Esophagus muscularis mucosa (tissue), 4 donors: ENCODE results near the gene ADAMTSL1. TPM values are rescaled to one million over a fixed set of nuclear protein-coding genes. Genes with fewer than 3 reads are reported as not detected.

ENCODE experiments used
- DNase-seq: peaks from one replicate; pipeline ENCODE4 v3.0.0-alpha.2; 2017; ENCODE audit errors: extremely low spot score
- H3K27ac ChIP-seq, 4 donors: fragments of 200-600 bp; sonication (generic); replicated peaks in 1 of 4; 1 replicate in 3 of 4; 2 replicates in 1 of 4; pipeline ENCODE4 v1.5.1; 2016 to 2019; ENCODE audit warnings: mild to moderate bottlenecking in 1 of 4
- H3K27me3 ChIP-seq, 4 donors: fragments of 200-600 bp; sonication (generic); one replicate each; pipeline versions ENCODE4 v1.5.1 to v1.6.0; 2016 to 2019
- H3K36me3 ChIP-seq, 4 donors: fragments of 200-600 bp; sonication (generic); one replicate each; pipeline ENCODE4 v1.5.1; 2016 to 2019
- H3K4me1 ChIP-seq, 4 donors: fragments of 200-600 bp; sonication (generic); one replicate each; pipeline ENCODE4 v1.5.1; 2016 to 2019
- H3K4me3 ChIP-seq, 4 donors: fragments of 200-600 bp; sonication (generic); 1 replicate in 2 of 4; 2 replicates in 2 of 4; pipeline ENCODE4 v1.5.1; 2016 to 2019; ENCODE audit warnings: mild to moderate bottlenecking in 4 of 4, moderate library complexity in 1 of 4
- H3K9me3 ChIP-seq, 4 donors: fragments of 200-600 bp; sonication (generic); 1 replicate in 3 of 4; 2 replicates in 1 of 4; pipeline ENCODE4 v1.5.1; 2016 to 2019
- CTCF ChIP-seq, 3 experiments: fragments of 200-600 bp in 2 of 3; fragments of 450-650 bp in 1 of 3; sonication (generic) in 2 of 3; IDR thresholded peaks; one replicate each; pipeline ENCODE4 v1.5.1; 2017 to 2019; ENCODE audit warnings: antibody characterized with exemption in 3 of 3, mild to moderate bottlenecking in 2 of 3, moderate library complexity in 1 of 3
- EP300 ChIP-seq: sonication (generic); formaldehyde crosslinking; IDR thresholded peaks from one replicate; pipeline ENCODE4 v1.6.1; 2017; ENCODE audit warnings: antibody characterized with exemption
- POLR2A ChIP-seq: fragments of 450-650 bp; IDR thresholded peaks from one replicate; pipeline ENCODE4 v1.6.1; 2017; ENCODE audit warnings: antibody characterized with exemption, moderate library complexity, mild to moderate bottlenecking, low read depth
- POLR2AphosphoS5 ChIP-seq, 2 donors: sonication (generic); formaldehyde crosslinking; IDR thresholded peaks; one replicate each; pipeline ENCODE4 v1.6.1; 2017; ENCODE audit warnings: antibody characterized with exemption in 2 of 2
- WGBS: methylation state at CpG from one replicate; pipeline ENCODE4 v1.1.5; 2018; 5-methylcytosine and 5-hydroxymethylcytosine counted together
- intact Hi-C: fragments of 100-400 bp; cut with DNase I; formaldehyde crosslinking; loops from one replicate; pipeline ENCODE4 v1.15.1; 2023
- total RNA-seq, 4 donors: library from RNA; depleted of rRNA; stranded (reverse); fragments of >200 nt; gene quantifications; one replicate each; pipeline versions ENCODE4 v1.1.0 to v1.2.1, GENCODE V29; 2016

Gene ADAMTSL1
- total RNA-seq, 4 donors from 2014 or later: 81.7 to 172 (median 145) TPM

GRCh38 chr9:18791074-18791473 is 317.1 kb downstream of the ADAMTSL1 start:
- H3K4me3 ChIP-seq: no peak overlapping the region
- peak; percentile 29 for DNase-seq
- TF ChIP-seq EP300: no peak
- no peak for TF ChIP-seq CTCF (IDR thresholded peaks at IDR 0.05)
- TF ChIP-seq POLR2A: no peak
- TF ChIP-seq POLR2AphosphoS5 (IDR thresholded peaks at IDR 0.05): no peak
- peaks cover 17 to 29% (median 28%) of the 10 kb centered on the region in 4 donors for H3K4me1 ChIP-seq
- 98% methylated on average over 5 of the region's 5 CpGs for WGBS
- intact Hi-C loops: no loop called here
- no peak overlapping the region for H3K27ac ChIP-seq
- no peaks in the 10 kb centered on the region for H3K9me3 ChIP-seq
- H3K27me3 ChIP-seq: no peaks in the 10 kb centered on the region
- peaks cover 0 to 9% (median 4%) of the 10 kb centered on the region in 4 donors for H3K36me3 ChIP-seq

- Histone ChIP-seq H3K9me3 (no peaks in the 10 kb centered on the region), H3K36me3 (peaks cover 0 to 18% (median 7%) of the 10 kb centered on the region in 4 donors), H3K4me3 (no peak overlapping the region), H3K27ac (no peak overlapping the region), H3K4me1 (peaks cover 0 to 8% (median 7%) of the 10 kb centered on the region in 4 donors), H3K27me3 (no peaks in the 10 kb centered on the region)
- intact Hi-C loops: no loop called here
- TF ChIP-seq POLR2AphosphoS5 (IDR thresholded peaks at IDR 0.05) (no peak), CTCF (IDR thresholded peaks at IDR 0.05) (no peak), EP300 (no peak), POLR2A (no peak)
- peak; percentile 79 for DNase-seq
- WGBS: 74% methylated on average over 2 of the region's 2 CpGs
Observed at GRCh38 chr9:18793122-18793521, 319.2 kb downstream of the ADAMTSL1 start.

- no peak overlapping the region for H3K4me3 ChIP-seq
- H3K27me3 ChIP-seq: no peaks in the 10 kb centered on the region
- no peak for TF ChIP-seq POLR2A
- TF ChIP-seq POLR2AphosphoS5 (IDR thresholded peaks at IDR 0.05): no peak
- TF ChIP-seq CTCF (IDR thresholded peaks at IDR 0.05): no peak
- no peak for TF ChIP-seq EP300
- no peaks in the 10 kb centered on the region for H3K4me1 ChIP-seq
- intact Hi-C loops: no loop called here
- WGBS: 84% methylated on average over 5 of the region's 5 CpGs
- no peaks in the 10 kb centered on the region for H3K9me3 ChIP-seq
- peaks cover 0 to 18% (median 7%) of the 10 kb centered on the region in 4 donors for H3K36me3 ChIP-seq
- DNase-seq: peak; percentile 24
- no peak overlapping the region for H3K27ac ChIP-seq
Observed at GRCh38 chr9:18795947-18796671, 322.2 kb downstream of the ADAMTSL1 start.

- Histone ChIP-seq H3K36me3 (peaks cover 0 to 18% (median 7%) of the 10 kb centered on the region in 4 donors), H3K4me1 (no peaks in the 10 kb centered on the region), H3K4me3 (no peak overlapping the region), H3K27me3 (no peaks in the 10 kb centered on the region), H3K27ac (no peak overlapping the region), H3K9me3 (no peaks in the 10 kb centered on the region)
- intact Hi-C loops: no loop called here
- TF ChIP-seq EP300: no peak
- no peak for TF ChIP-seq CTCF (IDR thresholded peaks at IDR 0.05)
- TF ChIP-seq POLR2AphosphoS5 (IDR thresholded peaks at IDR 0.05): no peak
- TF ChIP-seq POLR2A: no peak
- WGBS: 83% methylated on average over 3 of the region's 3 CpGs
- peak; percentile 55 for DNase-seq
Observed at GRCh38 chr9:18796696-18797270, 322.8 kb downstream of the ADAMTSL1 start.
